ENCODE results near the gene TMEM238L. TPM values are rescaled to one million over a fixed set of nuclear protein-coding genes. Genes with fewer than 3 reads are reported as not detected.

TMEM238L gene
- total and polyA plus RNA-seq, 2 of the 8 experiments (the other 6 are each of a cell fraction or from before 2014, with no cell fraction given): not detected

DNA sequence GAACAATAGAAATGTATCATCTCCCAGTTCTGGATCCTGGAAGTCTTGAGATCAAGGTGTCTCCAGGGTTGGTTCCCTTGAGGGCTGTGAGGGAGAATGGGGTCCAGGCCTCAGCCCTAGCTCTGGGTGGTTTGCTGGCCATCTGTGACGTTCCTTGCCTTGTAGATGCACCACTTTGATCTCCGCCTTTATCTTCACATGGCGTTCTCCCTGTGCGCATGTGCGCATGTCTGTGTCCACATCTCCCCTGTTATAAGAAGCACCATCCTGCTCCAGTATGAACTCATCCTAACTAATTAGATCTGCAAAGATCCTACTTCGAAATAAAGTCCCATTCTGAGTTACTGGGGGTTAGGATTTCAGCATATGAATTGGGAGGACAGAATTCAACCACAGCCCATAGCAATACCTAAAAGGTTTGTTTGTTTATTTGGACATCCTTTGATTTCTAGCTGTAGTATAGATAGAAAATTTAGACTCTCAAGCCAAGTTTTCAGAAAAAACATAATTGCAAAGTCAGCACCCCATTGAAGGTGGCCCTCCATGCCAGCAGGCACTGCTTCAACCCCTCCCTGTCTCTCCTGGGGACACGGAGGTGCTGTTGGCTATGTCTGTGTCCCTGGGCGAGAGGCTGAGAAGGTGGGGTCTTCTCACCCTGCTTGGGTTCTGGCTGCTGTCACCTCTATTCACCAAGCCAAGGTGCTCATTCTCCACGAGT, 2.8 kb upstream of the TMEM238L start:
- Histone ChIP-seq H3K4me2 (ENCODE audit: insufficient read depth in 1 of 2, low read depth in 2 of 2, low read length in 2 of 2) (no peak overlapping the region), H2AFZ (ENCODE audit: low read length) (no peak overlapping the region), H3K14ac (ENCODE audit: insufficient read length) (no peak overlapping the region), H3K36me3 (ENCODE audit: control insufficient read depth in 2 of 4, insufficient read depth in 4 of 4, low read length in 3 of 4) (no peaks in the 10 kb centered on the region), H3K9ac (replicated peaks in 1 of 4; ENCODE audit: extremely low read depth in 1 of 4, low read depth in 3 of 4, low read length in 3 of 4) (no peak overlapping the region), H4K20me1 (replicated peaks in 1 of 2; ENCODE audit: control insufficient read depth in 1 of 2, insufficient read depth in 2 of 2, low read length in 2 of 2) (no peaks in the 10 kb centered on the region), H3K18ac (ENCODE audit: extremely low read depth, low read length) (no peak overlapping the region), H3K23me2 (ENCODE audit: low read depth, low read length) (no peaks in the 10 kb centered on the region), H4K8ac (ENCODE audit: extremely low read depth, insufficient read depth, low read length) (no peak overlapping the region), H2BK15ac (ENCODE audit: low read length) (no peak overlapping the region), H3K79me1 (ENCODE audit: low read depth, low read length) (no peaks in the 10 kb centered on the region), H3K56ac (replicated peaks; ENCODE audit: insufficient read length, low read depth, low read length) (no peak overlapping the region), H3K4me1 (replicated peaks in 1 of 4; ENCODE audit: control insufficient read depth in 3 of 4, insufficient read depth in 4 of 4, low read length in 3 of 4) (peaks cover 0 to 4% (median 0%) of the 10 kb centered on the region in 4 experiments; a peak in 1 of 7 replicates), H3K4ac (replicated peaks; ENCODE audit: insufficient read length, low read depth, low read length) (no peak overlapping the region), H4K5ac (ENCODE audit: insufficient read length, low read depth, low read length) (no peak overlapping the region), H4K91ac (replicated peaks; ENCODE audit: insufficient read length, low read length) (no peak overlapping the region), H2BK5ac (ENCODE audit: low read depth, low read length) (no peak overlapping the region), H3K79me2 (ENCODE audit: control insufficient read depth in 1 of 2, insufficient read depth in 2 of 2, low read length in 2 of 2) (no peaks in the 10 kb centered on the region), H2BK12ac (ENCODE audit: low read depth, low read length) (no peak overlapping the region), H3K23ac (ENCODE audit: insufficient read length) (no peak overlapping the region), H3K9me3 (ENCODE audit: insufficient read depth in 2 of 2, low read depth in 1 of 2, low read length in 1 of 2) (no peaks in the 10 kb centered on the region), H2BK20ac (ENCODE audit: low read length) (no peak overlapping the region), H3K27ac (ENCODE audit: low read depth, low read length) (no peak overlapping the region), H3K27me3 (replicated peaks in 1 of 4; ENCODE audit: control insufficient read depth in 3 of 4, extremely low read depth in 1 of 4, insufficient read depth in 3 of 4, low read length in 3 of 4) (no peaks in the 10 kb centered on the region), H2AK5ac (ENCODE audit: low read depth, low read length) (no peak overlapping the region), H3K4me3 (ENCODE audit: extremely low read depth in 1 of 4, insufficient read depth in 2 of 4, low read depth in 3 of 4, low read length in 4 of 4) (no peak overlapping the region), H2BK120ac (replicated peaks; ENCODE audit: low read depth, low read length) (no peak overlapping the region)
- no peak for FAIRE-seq
- WGBS, 2 experiments (ENCODE audit: extremely low coverage in 1 of 2, insufficient coverage in 1 of 2, insufficient read length in 1 of 2, insufficient replicate concordance in 2 of 2, low coverage in 1 of 2, low lambda C conversion rate in 2 of 2, missing lambda C conversion rate in 1 of 2): 82% methylated on average over 9 of the region's 9 CpGs; no CpG with 5 or more reads in 1 of the 2 experiments
- CTCF ChIA-PET (ENCODE audit: partially characterized antibody): interaction anchor here (0.6 kb wide), 1 partner anchor 530 kb away, joined by 3 read pairs; no protein-coding TSS in a partner anchor
- POLR2A ChIA-PET (ENCODE audit: partially characterized antibody): no interaction called here
- TF ChIP-seq CTBP2 (IDR thresholded peaks at IDR 0.05; ENCODE audit: borderline replicate concordance, insufficient read depth, insufficient read length, low read length): no peak
- TF ChIP-seq CHD1 (IDR thresholded peaks at IDR 0.05; ENCODE audit: low read depth, low read length): no peak
- TF ChIP-seq JUN (IDR thresholded peaks at IDR 0.05; ENCODE audit: low read depth, low read length): no peak
- no peak for TF ChIP-seq RBBP5 (IDR thresholded peaks at IDR 0.05; ENCODE audit: borderline replicate concordance, low read depth, low read length)
- TF ChIP-seq RXRA (IDR thresholded peaks at IDR 0.05; ENCODE audit: insufficient read depth, low read depth, low read length): no peak
- TF ChIP-seq, protein P1, sequence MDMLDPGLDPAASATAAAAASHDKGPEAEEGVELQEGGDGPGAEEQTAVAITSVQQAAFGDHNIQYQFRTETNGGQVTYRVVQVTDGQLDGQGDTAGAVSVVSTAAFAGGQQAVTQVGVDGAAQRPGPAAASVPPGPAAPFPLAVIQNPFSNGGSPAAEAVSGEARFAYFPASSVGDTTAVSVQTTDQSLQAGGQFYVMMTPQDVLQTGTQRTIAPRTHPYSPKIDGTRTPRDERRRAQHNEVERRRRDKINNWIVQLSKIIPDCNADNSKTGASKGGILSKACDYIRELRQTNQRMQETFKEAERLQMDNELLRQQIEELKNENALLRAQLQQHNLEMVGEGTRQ (IDR thresholded peaks at IDR 0.05; ENCODE audit: low read length): no peak
- DNase-seq (ENCODE audit: low read depth in 1 of 2, low spot score in 2 of 2): no peak
